ENCODE results near the gene LRRC15.

The LRRC15 gene

GRCh38 chr3:194314388-194315068 is 55.0 kb downstream of the LRRC15 start:
- no peak for DNase-seq

GRCh38 chr3:194313560-194314387 is 55.8 kb downstream of the LRRC15 start:
- DNase-seq: no peak

- DNase-seq: no peak
Measured at GRCh38 chr3:194312743-194313281, 56.7 kb downstream of the LRRC15 start.

GRCh38 chr3:194312186-194312742 is 57.3 kb downstream of the LRRC15 start:
- DNase-seq: no peak

GRCh38 chr3:194311000-194311399 is 58.5 kb downstream of the LRRC15 start:
- no peak for DNase-seq

- DNase-seq: no peak
Measured at GRCh38 chr3:194310060-194310835, 59.3 kb downstream of the LRRC15 start.

- no peak for DNase-seq
Measured at GRCh38 chr3:194308601-194309449, 60.7 kb downstream of the LRRC15 start.

GRCh38 chr3:194307849-194308248 is 61.7 kb downstream of the LRRC15 start:
- DNase-seq: no peak

- no peak for DNase-seq
Measured at GRCh38 chr3:194306771-194307640, 62.5 kb downstream of the LRRC15 start.

GRCh38 chr3:194306109-194306686 is 63.3 kb downstream of the LRRC15 start:
- DNase-seq: peak; percentile 73

- DNase-seq: no peak
Measured at GRCh38 chr3:194305356-194306108, 64.0 kb downstream of the LRRC15 start.

Measured in hematopoietic multipotent progenitor cell treated with erythropoietin and hydrocortisone succinate and interleukin-3 and kit ligand, for 8 days (in vitro differentiated cells).